ENCODE results near the gene ATXN1.
"Not testable (repeated sequence)": the region's sequence is repeated elsewhere in the genome, so short reads cannot be mapped to it uniquely, and the experiment has no call there.

ATXN1 gene

GRCh38 chr6:16760516-16761470, at the start of gene ATXN1:
TSS of gene ATXN1 (minus strand) at chr6:16761460.
- DNase-seq (ENCODE audit: low spot score): peak; percentile 60

DNA sequence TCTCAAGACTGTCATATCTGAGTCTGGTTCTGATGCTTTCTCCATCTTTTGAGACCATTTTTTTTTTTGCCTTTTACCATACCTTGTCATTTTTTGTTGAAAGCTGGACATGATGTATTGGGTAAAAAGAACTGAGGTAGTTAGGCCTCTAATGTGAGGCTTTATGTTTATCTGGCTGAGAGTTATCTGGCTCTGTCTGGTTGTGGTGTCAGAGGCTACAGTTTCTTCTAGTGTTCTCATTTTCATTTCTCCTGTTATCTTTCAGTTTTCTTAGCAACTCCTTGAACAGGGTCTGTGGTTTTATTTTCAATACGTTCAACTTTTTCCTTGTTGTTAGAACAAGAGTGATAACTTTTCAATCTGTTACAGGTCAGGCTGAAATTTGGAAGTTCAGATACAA, 49.2 kb upstream of the ATXN1 start:
- no peak for DNase-seq (ENCODE audit: low spot score)

GRCh38 chr6:16809753-16810358, 48.6 kb upstream of the ATXN1 start:
- no peak for DNase-seq (ENCODE audit: low spot score)

DNA sequence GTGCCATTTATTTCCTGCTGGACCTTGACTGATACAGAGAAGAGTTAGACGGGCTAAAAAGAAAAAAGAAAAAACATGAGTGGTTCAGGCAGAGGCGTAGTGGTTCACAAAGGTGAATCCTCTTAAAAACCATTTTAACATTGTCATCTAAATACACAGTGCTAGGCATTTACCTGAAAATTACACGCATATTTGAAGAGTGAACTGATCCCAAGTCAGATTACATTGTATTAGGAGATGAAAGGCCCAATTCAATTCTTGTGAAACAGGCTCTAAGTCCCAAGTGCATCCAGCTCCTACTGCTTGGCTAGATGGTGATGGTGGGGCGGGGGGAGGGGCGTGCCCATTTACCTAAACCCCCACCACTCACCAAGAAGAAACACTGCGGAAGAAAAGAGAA, 46.7 kb upstream of the ATXN1 start:
- DNase-seq (ENCODE audit: low spot score): no peak

GRCh38 chr6:16806363-16806762, 45.1 kb upstream of the ATXN1 start:
- DNase-seq (ENCODE audit: low spot score): no peak

GRCh38 chr6:16805243-16805950, 44.1 kb upstream of the ATXN1 start:
- DNase-seq (ENCODE audit: low spot score): no peak

DNA sequence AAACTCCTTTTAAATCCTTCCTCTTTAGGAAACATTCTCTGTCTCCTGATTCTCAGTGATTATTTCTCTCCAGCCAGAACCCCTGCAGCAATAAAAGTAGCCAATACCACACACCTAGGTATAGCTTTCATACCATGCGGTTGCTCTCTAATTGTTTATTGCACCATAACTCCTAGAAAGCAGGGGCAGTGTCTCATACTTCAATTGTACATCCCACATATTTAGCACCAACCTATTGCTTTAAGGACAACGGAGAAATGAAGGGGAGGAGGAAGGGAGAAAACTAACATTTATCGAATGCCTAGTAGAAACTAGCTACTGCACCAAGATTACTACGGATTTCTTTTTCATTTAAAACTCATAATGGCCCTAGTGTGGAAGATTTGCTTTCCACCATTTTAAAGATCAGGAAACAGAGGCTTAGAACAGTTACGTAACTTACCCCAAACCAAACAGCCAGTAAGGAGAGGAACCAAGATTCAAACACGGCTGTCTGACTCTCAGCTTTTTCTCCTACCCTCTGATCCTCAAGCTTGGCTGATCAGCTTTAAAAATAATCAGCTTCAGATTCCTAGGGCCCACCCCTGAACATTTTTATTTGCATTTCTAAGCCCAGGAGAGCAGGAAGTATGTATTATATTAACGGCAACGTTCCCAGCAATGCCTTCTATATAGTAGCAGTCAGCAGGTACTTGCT, 43.4 kb upstream of the ATXN1 start:
- no peak for DNase-seq (ENCODE audit: low spot score)

GRCh38 chr6:16803294-16804200, 42.3 kb upstream of the ATXN1 start:
- DNase-seq (ENCODE audit: low spot score): peak; percentile 68

DNA sequence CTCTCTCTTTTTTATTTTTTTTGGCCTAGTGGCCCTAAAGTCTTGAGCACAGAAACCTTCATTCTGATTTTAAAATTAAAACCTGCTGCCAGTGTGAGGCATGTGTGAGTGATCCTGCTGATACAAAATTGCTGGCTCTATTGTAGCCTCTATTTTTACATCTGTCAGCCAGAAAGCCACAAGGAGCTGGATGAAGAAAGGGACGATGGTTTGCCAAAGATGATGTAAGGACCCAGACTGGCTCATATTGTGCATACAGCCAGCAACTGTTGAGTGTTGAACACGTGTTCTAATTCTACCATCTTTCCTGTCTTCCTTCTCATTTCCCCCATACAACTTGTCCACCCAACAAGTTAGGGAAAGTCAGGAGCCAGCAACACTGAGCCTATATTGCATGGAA, 40.8 kb upstream of the ATXN1 start:
- DNase-seq (ENCODE audit: low spot score): no peak

DNA sequence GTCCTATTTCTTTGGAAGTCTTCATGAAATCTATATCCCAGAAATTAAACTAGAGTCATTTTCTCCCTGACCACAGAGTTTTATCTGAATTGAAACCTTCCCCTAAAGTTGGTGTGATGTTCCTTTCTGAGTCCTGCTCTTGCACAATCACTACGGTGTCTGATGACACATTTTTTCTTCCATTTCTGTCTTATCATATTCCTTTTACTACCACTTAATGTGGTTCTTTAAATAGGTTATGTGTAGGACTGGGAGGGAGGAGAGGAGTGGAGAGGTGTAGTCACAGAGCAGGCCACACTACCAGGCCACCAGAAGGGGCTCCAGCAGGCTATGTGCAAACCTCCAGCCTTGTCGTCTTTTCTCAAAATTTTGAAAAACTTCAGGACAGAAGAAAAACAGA, 39.7 kb upstream of the ATXN1 start:
- DNase-seq (ENCODE audit: low spot score): no peak

GRCh38 chr6:16800341-16800740, 39.1 kb upstream of the ATXN1 start:
- DNase-seq (ENCODE audit: low spot score): no peak

DNA sequence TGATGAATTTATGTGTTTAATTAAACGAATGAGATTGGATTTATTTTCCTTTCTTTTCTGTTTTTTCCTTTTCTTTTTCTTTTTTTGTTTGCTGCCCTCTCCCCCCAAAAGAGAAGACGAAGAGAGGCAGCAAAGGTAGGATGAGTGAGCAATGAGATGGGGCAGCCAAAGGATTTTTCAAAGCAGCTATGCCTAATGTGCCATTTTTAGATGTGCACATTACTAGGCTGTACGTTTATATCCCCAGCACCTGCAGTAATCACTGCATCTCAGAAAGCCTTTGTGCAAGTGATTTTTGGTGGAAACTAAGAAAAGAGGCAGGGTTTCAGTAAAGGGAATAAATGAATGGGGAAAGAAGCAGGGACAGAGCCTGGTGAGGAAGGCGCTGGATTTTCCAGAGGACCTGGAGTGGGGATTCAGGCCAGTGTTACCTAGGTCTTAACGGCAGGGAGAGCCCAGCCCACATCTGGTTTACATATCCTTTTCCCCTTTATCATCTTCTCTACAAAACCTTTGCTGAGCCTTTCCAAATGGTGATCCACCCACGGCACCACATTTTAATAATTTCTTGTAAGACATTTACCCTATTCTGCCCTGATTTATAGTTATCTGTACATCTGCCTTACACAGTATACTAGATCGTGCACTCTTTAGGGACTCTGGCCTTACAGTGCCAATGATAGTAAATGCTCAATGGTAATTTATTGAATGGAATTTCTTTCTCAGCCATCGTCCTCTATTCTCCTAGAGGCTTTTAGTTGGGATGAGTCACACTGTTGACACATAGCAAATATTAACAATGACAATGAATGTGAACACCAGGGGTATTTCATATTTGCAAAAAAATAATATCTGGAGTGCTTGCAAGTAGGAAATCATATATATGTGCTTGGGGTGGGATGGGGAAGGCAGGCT, 38.3 kb upstream of the ATXN1 start:
- no peak for DNase-seq (ENCODE audit: low spot score)

- no peak for DNase-seq (ENCODE audit: low spot score)
Observed at GRCh38 chr6:16793828-16794412, 32.7 kb upstream of the ATXN1 start.

- no peak for DNase-seq (ENCODE audit: low spot score)
Observed at GRCh38 chr6:16789329-16790038, 28.2 kb upstream of the ATXN1 start.

DNA sequence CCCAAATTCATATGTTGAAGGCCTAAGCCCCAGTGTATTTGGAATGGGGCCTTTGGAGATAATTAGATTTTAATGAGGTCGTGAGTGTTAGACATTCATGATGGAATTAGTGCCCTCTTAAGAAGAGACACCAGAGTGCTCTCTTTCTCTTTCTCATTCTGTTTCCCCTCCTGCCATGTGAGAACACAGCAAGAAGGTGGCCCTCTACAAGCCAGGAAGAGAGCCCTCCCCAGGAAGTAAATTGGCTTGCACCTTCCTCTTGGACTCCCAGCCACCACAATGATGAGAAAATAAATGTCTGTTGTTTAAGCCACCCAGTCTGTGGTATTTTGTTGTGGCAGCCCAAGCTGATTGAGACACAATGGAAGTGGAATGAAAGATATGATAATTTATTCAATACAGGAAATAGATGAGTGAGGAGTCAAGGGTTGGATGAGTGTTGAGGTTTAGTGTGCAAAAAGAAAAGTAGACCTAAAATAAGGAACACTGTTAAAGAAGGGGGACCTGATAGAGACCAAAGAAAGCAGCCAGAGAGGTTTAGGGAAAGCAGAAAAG, 25.9 kb upstream of the ATXN1 start:
- DNase-seq (ENCODE audit: low spot score): no peak

- no peak for DNase-seq (ENCODE audit: low spot score)
Observed at GRCh38 chr6:16785496-16785895, 24.2 kb upstream of the ATXN1 start.

- DNase-seq (ENCODE audit: low spot score): not testable (repeated sequence)
Observed at GRCh38 chr6:16784957-16785356, 23.7 kb upstream of the ATXN1 start.

- DNase-seq (ENCODE audit: low spot score): no peak
Observed at GRCh38 chr6:16783952-16784565, 22.8 kb upstream of the ATXN1 start.
